Germinal center (tissue), 1 donor: ENCODE measurements around the gene BSCL2.
"Not testable (repeated sequence)": the region's sequence is repeated elsewhere in the genome, so short reads cannot be mapped to it uniquely, and the experiment has no call there.

Experiments used
- DNase-seq: peaks from one replicate; pipeline ENCODE4 v3.0.0; 2012; ENCODE audit warnings: mixed read lengths, low spot score

BSCL2 gene

GRCh38 chr11:62656796-62657429 lies 50.3 kb downstream of the BSCL2 start:
- no peak for DNase-seq

DNA sequence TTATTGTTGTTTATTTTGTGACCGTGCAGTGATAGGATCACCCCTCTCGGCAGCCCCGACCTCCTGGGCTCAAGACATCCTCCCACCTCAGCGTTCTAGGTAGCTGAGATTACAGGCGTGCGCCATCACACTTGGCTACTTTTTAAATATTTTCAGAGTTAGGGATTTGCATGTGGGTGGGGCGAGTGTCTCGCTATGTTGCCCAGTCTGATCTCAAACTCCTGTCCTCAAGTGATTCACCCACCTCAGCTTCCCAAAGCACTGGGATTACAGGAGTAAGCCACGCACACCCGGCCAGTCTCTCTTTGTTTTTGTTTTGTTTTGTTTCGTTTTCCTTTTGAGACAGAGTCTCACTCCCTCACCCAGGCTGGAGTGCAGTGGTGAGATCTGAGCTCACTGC lies 52.9 kb downstream of the BSCL2 start:
- DNase-seq, result no peak

DNA sequence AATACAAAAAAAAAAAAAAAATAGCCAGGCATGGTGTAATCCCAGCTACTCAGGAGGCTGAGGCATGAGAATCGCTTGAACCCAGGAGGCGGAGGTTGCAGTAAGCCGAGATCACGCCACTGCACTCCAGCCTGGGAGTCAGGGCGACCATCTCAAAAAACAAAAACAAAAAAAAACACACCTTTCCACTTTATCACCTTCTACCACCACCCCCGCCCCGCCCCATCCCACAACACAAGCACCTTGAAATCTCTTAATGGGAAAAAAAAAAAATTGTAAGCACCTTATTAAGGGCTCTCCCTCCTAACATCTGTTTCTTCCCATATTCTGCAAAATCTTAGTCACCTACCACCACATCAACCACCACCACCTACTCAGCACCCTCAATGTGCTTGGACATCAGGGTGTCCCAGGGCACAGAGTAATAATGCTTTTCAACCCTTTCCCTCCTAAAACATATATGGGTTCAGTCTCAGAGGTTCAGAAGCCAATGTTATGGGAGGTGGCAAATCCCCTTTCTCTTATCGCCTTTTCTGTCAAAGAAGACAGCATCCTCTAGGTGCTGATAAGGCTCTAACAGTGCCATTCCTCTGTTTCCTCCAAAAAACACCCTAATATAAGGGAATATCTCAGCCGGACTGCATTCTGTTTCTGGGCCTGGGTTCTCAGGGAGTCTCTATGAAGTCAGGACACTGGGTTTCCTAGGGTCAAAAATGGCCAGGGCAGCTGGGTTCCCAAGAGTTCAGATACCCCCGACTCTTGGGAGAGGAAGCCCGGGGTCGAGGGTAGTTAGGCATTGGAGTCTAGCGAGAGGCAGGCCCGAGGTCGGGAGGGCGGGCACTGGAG lies 54.8 kb downstream of the BSCL2 start:
- DNase-seq, result no peak

GRCh38 chr11:62650283-62650682 lies 56.9 kb downstream of the BSCL2 start:
- not testable (repeated sequence) for DNase-seq

GRCh38 chr11:62649486-62649885 lies 57.7 kb downstream of the BSCL2 start:
- DNase-seq, result no peak

GRCh38 chr11:62648967-62649364 lies 58.3 kb downstream of the BSCL2 start:
- DNase-seq, result no peak

GRCh38 chr11:62648185-62648966 lies 58.8 kb downstream of the BSCL2 start:
- DNase-seq, result no peak

- no peak for DNase-seq
Observed at GRCh38 chr11:62647609-62648005, 59.6 kb downstream of the BSCL2 start.

DNA sequence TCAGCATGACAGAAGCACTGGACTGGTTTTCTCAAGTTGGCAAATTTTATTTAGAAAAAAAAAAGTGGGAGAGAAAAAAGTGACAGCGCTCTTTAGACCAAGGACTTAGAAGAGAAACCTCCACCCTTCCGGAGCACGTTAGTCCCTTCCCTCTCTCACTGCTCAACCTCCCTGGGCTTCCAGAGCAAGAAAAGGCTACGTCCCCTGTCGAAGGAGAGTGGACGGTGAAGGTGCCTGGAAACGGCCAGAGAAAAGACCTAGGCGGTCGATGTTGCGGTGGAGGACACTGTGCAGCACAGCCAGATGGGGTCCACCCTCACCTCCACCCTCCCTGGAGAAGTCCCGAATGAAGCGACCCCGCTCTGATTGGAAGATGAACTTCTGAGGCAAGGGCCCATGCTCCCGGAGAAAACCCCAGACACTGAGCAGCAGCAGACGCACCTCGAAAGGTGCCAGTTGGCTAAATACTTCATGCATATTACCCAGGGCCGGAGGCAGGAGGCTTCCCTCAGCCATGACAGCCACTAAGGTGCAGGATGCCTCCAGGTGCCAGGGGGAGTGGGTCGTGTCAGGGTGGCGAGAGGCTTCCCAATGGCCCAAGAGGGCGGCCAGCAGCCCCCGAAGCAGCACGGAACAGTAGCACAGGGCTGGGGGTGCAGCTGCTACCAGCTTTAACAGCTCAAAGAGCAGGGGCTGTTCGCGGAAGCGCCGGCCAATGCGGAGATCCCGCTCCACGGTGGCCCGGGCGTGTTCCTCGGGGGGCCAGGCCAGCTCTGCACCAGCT lies 60.2 kb downstream of the BSCL2 start:
- DNase-seq, result no peak

- peak; percentile 100 for DNase-seq
Observed at GRCh38 chr11:62645946-62646824, 61.0 kb downstream of the BSCL2 start, which contains the start of gene GANAB. GANAB (minus strand) TSS chr11:62646613; CDS start chr11:62646599, 14 bp downstream.

GRCh38 chr11:62645671-62645945 lies 61.6 kb downstream of the BSCL2 start:
- DNase-seq, result no peak

DNA sequence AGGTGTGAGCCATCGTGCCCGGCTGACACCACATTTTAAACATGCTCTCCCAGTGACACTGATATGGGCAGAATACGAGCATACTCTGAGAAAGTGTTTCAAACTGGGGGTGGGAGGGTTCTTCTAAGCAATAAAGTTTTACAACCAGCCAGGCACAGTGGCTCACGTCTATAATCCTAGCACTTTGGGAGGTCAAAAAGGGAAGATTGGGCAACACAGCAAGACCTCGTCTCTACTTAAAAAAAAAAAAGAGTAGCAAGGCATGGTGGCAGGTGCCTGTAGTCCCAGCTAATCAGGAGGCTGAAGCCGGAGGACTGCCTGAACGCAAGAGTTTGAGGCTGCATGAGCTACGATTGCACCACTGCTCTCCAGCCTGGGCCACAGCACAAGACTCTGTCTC lies 63.0 kb downstream of the BSCL2 start:
- DNase-seq, result no peak
